ENCODE data around the gene KIF6. TPM values are rescaled to one million over a fixed set of nuclear protein-coding genes. Genes with fewer than 3 reads are reported as not detected.

KIF6 gene
- polyA plus RNA-seq, 3 donors, result not detected

GRCh38 chr6:39363280-39363679, 361.9 kb downstream of the KIF6 start:
- 91% methylated on average over 7 of the region's 8 CpGs for WGBS (ENCODE audit: insufficient coverage)
- Histone ChIP-seq H3K79me2 (ENCODE audit: insufficient read depth, low read length) (no peaks in the 10 kb centered on the region), H3K27ac (ENCODE audit: low read depth in 1 of 2, low read length in 2 of 2) (no peak overlapping the region), H3K36me3 (replicated peaks in 1 of 2; ENCODE audit: control insufficient read depth in 1 of 2, insufficient read depth in 2 of 2, low read length in 2 of 2) (no peaks in the 10 kb centered on the region), H3K9ac (ENCODE audit: insufficient read depth, low read length, poor library complexity, severe bottlenecking) (no peak overlapping the region), H4K20me1 (ENCODE audit: insufficient read depth, low read length) (no peaks in the 10 kb centered on the region), H3K4me2 (replicated peaks; ENCODE audit: extremely low read depth, low read length, poor library complexity, severe bottlenecking) (no peak overlapping the region), H3K4me3 (replicated peaks in 1 of 3; ENCODE audit: low read depth in 2 of 3, low read length in 3 of 3) (no peak overlapping the region), H3K9me3 (replicated peaks in 1 of 2; ENCODE audit: control insufficient read depth in 1 of 2, insufficient read depth in 1 of 2, low read length in 2 of 2) (no peaks in the 10 kb centered on the region), H2AFZ (ENCODE audit: insufficient read depth, low read depth, low read length, poor library complexity, severe bottlenecking) (no peak overlapping the region), H3K4me1 (ENCODE audit: control insufficient read depth in 1 of 2, insufficient read depth in 2 of 2, low read length in 2 of 2) (no peaks in the 10 kb centered on the region), H3K27me3 (ENCODE audit: control insufficient read depth in 2 of 2, insufficient read depth in 2 of 2, low read length in 2 of 2) (no peaks in the 10 kb centered on the region)
- Mint-ChIP-seq H3K36me3 (no peaks in the 10 kb centered on the region), H3K4me3 (no peak overlapping the region), H3K27ac (no peak overlapping the region), H3K4me1 (peaks cover 2% of the 10 kb centered on the region), H3K9me3 (no peaks in the 10 kb centered on the region), H3K27me3 (ENCODE audit: low read depth in 3 of 3) (peaks cover 3 to 8% (median 4%) of the 10 kb centered on the region in 3 donors)
- no peak for DNase-seq
- TF ChIP-seq CTCF (IDR thresholded peaks at IDR 0.05), result no peak
- intact Hi-C loops (cut with micrococcal nuclease), result no loop called here

GRCh38 chr6:39362487-39362865, 362.7 kb downstream of the KIF6 start:
- no peaks in the 10 kb centered on the region for H3K9me3 ChIP-seq (replicated peaks in 1 of 2; ENCODE audit: control insufficient read depth in 1 of 2, insufficient read depth in 1 of 2, low read length in 2 of 2)
- H3K27me3 ChIP-seq (ENCODE audit: control insufficient read depth in 2 of 2, insufficient read depth in 2 of 2, low read length in 2 of 2), result no peaks in the 10 kb centered on the region
- Mint-ChIP-seq H3K4me1 (peaks cover 2% of the 10 kb centered on the region), H3K27ac (no peak overlapping the region), H3K9me3 (no peaks in the 10 kb centered on the region), H3K4me3 (no peak overlapping the region), H3K36me3 (no peaks in the 10 kb centered on the region), H3K27me3 (ENCODE audit: low read depth in 3 of 3) (peaks cover 2 to 8% (median 3%) of the 10 kb centered on the region in 3 donors)
- H3K4me3 ChIP-seq (replicated peaks in 1 of 3; ENCODE audit: low read depth in 2 of 3, low read length in 3 of 3), result no peak overlapping the region
- no peak overlapping the region for H3K4me2 ChIP-seq (replicated peaks; ENCODE audit: extremely low read depth, low read length, poor library complexity, severe bottlenecking)
- no peaks in the 10 kb centered on the region for H3K4me1 ChIP-seq (ENCODE audit: control insufficient read depth in 1 of 2, insufficient read depth in 2 of 2, low read length in 2 of 2)
- no peak for DNase-seq
- H2AFZ ChIP-seq (ENCODE audit: insufficient read depth, low read depth, low read length, poor library complexity, severe bottlenecking), result peak overlapping the region; percentile 21
- 71% methylated on average over 1 of the region's 3 CpGs for WGBS (ENCODE audit: insufficient coverage)
- no peaks in the 10 kb centered on the region for H3K36me3 ChIP-seq (replicated peaks in 1 of 2; ENCODE audit: control insufficient read depth in 1 of 2, insufficient read depth in 2 of 2, low read length in 2 of 2)
- intact Hi-C loops (cut with micrococcal nuclease), result no loop called here
- TF ChIP-seq CTCF (IDR thresholded peaks at IDR 0.05), result no peak
- H3K9ac ChIP-seq (ENCODE audit: insufficient read depth, low read length, poor library complexity, severe bottlenecking), result no peak overlapping the region
- H4K20me1 ChIP-seq (ENCODE audit: insufficient read depth, low read length), result no peaks in the 10 kb centered on the region
- H3K27ac ChIP-seq (ENCODE audit: low read depth in 1 of 2, low read length in 2 of 2), result no peak overlapping the region
- H3K79me2 ChIP-seq (ENCODE audit: insufficient read depth, low read length), result no peaks in the 10 kb centered on the region

Measured in CD14-positive monocyte (primary cell).